ENCODE results near the gene SIRT6. TPM values are rescaled to one million over a fixed set of nuclear protein-coding genes. Genes with fewer than 3 reads are reported as not detected.

The SIRT6 gene
- total RNA-seq, 4 donors from 2014 or later: 141 to 215 (median 194) TPM

DNA sequence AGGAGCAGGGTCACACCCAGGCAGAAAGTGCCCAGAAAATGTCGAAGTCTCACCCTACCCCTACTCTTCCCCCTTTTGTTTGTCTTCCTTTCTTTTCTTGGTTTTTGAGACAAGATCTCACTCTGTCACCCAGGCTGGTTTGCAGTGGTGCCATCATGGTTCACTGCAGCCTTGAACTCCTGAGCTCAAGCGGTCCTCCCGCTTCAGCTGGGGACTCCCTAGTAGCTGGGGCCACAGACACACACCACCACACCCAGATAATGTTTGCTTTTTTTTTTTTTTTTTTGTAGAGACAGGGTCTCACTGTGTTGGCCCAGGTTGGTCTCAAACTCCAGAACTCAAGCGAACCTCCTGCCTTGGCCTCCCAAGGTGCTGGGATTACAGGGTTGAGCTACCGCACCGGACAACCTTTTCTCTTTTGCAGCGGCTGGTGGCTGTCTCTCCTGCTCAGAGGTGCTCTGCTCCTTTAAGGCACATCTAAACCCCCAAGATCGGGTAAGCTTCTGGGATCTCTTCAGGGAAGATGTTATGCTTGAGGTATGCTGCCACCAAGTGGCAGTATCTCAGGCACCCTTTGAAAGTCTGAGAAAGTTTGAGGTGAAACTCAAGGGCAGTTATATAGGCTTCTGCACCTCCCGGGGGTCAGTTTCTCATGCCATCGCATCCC lies 24.6 kb upstream of the SIRT6 start:
- intact Hi-C loops (cut with DNase I; ENCODE audit: low total_unique reads): no loop called here
- 79 to 100% methylated on average over 3 to 10 of the region's 10 CpGs for WGBS, 2 donors (ENCODE audit: low coverage in 1 of 2)
- no peak for DNase-seq
- no peak for TF ChIP-seq POLR2A (IDR thresholded peaks at IDR 0.05)
- TF ChIP-seq, protein P1, sequence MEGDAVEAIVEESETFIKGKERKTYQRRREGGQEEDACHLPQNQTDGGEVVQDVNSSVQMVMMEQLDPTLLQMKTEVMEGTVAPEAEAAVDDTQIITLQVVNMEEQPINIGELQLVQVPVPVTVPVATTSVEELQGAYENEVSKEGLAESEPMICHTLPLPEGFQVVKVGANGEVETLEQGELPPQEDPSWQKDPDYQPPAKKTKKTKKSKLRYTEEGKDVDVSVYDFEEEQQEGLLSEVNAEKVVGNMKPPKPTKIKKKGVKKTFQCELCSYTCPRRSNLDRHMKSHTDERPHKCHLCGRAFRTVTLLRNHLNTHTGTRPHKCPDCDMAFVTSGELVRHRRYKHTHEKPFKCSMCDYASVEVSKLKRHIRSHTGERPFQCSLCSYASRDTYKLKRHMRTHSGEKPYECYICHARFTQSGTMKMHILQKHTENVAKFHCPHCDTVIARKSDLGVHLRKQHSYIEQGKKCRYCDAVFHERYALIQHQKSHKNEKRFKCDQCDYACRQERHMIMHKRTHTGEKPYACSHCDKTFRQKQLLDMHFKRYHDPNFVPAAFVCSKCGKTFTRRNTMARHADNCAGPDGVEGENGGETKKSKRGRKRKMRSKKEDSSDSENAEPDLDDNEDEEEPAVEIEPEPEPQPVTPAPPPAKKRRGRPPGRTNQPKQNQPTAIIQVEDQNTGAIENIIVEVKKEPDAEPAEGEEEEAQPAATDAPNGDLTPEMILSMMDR (IDR thresholded peaks at IDR 0.05): peak in 1 of 5 experiments; percentile 25
- no peak overlapping the region for H3K4me3 ChIP-seq
- in situ Hi-C loops (cut with MboI; ENCODE audit: low pct_ligation_motif_present in 1 of 4, low pct_unique_long_range_greater_than_20kb in 1 of 4, low sequenced_read_pairs in 3 of 4): loop anchor here in 1 of 4 donors (25.0 kb wide), 1 partner anchor 370 kb away; no protein-coding TSS in a partner anchor
- peaks cover 12% of the 10 kb centered on the region for H3K27me3 ChIP-seq
- H3K36me3 ChIP-seq: no peaks in the 10 kb centered on the region
- H3K4me1 ChIP-seq: peaks cover 0 to 4% (median 1%) of the 10 kb centered on the region in 4 donors
- no peaks in the 10 kb centered on the region for H3K9me3 ChIP-seq
- no peak overlapping the region for H3K27ac ChIP-seq

DNA sequence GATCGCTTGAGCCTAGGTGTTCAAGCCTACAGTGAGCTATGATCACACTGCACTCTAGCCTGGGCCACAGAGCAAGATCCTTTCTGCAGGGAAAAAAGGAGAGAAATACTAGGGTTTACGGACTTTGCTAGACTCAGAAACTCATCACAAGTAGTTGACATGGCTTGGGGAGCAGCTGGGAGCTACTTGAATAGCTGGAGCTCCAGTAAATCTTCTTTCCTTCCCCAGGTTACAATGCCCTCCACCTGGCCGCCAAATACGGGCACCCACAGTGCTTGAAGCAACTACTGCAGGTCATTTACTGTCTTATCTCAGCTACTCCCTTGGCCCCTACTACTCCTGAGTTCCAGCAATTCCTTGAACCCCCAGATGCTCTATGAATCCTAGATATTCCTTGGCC lies 19.4 kb upstream of the SIRT6 start:
- 43 to 71% methylated on average over 3 to 4 of the region's 4 CpGs for WGBS, 2 donors (ENCODE audit: low coverage in 1 of 2)
- Histone ChIP-seq H3K4me1 (peaks cover 0 to 8% (median 5%) of the 10 kb centered on the region in 4 donors), H3K9me3 (no peaks in the 10 kb centered on the region), H3K36me3 (no peaks in the 10 kb centered on the region), H3K4me3 (no peak overlapping the region), H3K27me3 (peaks cover 37% of the 10 kb centered on the region), H3K27ac (no peak overlapping the region)
- in situ Hi-C loops (cut with MboI; ENCODE audit: low pct_ligation_motif_present in 1 of 4, low pct_unique_long_range_greater_than_20kb in 1 of 4, low sequenced_read_pairs in 3 of 4) (loop anchor here in 1 of 4 donors (25.0 kb wide), 1 partner anchor 364 kb away; no protein-coding TSS in a partner anchor), intact Hi-C loops (cut with DNase I; ENCODE audit: low total_unique reads) (no loop called here)
- DNase-seq: no peak
- TF ChIP-seq EP300 (IDR thresholded peaks at IDR 0.05; ENCODE audit: low read depth) (no peak), POLR2AphosphoS5 (IDR thresholded peaks at IDR 0.05) (no peak), POLR2A (IDR thresholded peaks at IDR 0.05) (no peak)
- TF ChIP-seq, protein P1 (IDR thresholded peaks at IDR 0.05): no peak

DNA sequence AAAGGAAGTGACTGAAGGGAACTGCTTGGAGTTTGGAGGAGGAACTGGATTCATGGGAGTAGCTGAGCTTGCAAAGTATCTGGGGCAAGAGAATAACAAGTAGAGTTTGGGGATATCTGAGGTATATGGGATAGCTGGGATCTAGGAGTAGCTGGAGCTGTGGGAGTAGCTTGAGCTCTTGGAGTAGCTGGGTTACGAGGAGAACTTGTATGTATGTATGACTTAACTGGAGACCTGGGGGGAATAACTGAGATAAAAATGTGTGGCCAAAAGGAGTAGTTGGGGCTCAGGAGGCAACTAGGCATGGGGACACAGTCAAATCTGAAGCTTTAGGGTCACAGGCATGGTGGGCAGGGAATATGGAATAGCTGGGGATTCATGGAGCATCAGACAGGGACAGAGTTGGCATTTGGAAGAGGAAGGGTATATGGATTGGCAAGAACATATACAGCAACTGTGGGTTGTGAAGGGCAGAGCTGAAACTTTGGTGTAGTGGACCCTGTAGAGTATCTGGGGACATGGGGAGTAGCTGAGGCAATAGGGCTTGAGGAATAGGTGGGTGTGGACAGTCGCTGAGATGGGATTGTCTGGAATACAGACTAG lies 18.7 kb upstream of the SIRT6 start:
- in situ Hi-C loops (cut with MboI; ENCODE audit: low pct_ligation_motif_present in 1 of 4, low pct_unique_long_range_greater_than_20kb in 1 of 4, low sequenced_read_pairs in 3 of 4): loop anchor here in 1 of 4 donors (25.0 kb wide), 1 partner anchor 364 kb away; no protein-coding TSS in a partner anchor
- WGBS, 2 donors (ENCODE audit: low coverage in 1 of 2): 57% methylated on average over 2 of the region's 2 CpGs
- Histone ChIP-seq H3K9me3 (no peaks in the 10 kb centered on the region), H3K36me3 (no peaks in the 10 kb centered on the region), H3K27me3 (peaks cover 44% of the 10 kb centered on the region), H3K4me1 (peaks cover 0 to 8% (median 5%) of the 10 kb centered on the region in 4 donors), H3K4me3 (no peak overlapping the region), H3K27ac (no peak overlapping the region)
- no peak for DNase-seq
- intact Hi-C loops (cut with DNase I; ENCODE audit: low total_unique reads): no loop called here
- TF ChIP-seq EP300 (IDR thresholded peaks at IDR 0.05; ENCODE audit: low read depth): no peak
- TF ChIP-seq, protein P1 (IDR thresholded peaks at IDR 0.05): no peak
- TF ChIP-seq POLR2AphosphoS5 (IDR thresholded peaks at IDR 0.05): no peak
- no peak for TF ChIP-seq POLR2A (IDR thresholded peaks at IDR 0.05)

DNA sequence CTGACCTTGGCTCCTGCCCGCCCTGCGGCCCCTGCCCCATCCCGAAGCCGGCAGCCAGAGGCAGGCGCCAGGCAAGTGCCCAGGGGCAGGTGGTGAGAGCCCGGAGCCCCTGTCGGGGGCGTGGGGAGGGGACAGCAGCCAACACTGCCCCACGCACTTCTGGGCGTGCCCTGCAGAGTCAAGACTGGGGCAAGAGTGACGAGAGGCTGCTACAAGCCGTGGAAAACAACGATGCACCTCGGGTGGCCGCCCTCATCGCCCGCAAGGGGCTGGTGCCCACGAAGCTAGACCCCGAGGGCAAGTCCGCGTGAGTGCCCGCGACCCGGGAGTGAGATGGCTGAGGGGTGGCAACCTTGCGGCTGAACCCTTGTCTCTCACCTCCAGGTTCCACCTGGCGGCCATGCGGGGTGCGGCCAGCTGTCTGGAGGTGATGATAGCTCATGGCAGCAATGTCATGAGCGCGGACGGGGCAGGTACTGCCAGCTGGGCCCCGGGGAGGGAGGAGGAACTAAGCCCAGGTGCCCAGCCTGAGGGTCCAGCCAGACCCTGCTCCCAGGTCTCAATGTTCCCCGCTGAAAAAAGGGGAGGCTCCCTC lies 17.4 kb upstream of the SIRT6 start:
- TF ChIP-seq, protein P1 (IDR thresholded peaks at IDR 0.05): peak; percentile 10 to 56 (median 38)
- TF ChIP-seq POLR2A (IDR thresholded peaks at IDR 0.05): no peak
- intact Hi-C loops (cut with DNase I; ENCODE audit: low total_unique reads) (no loop called here), in situ Hi-C loops (cut with MboI; ENCODE audit: low pct_ligation_motif_present in 1 of 4, low pct_unique_long_range_greater_than_20kb in 1 of 4, low sequenced_read_pairs in 3 of 4) (loop anchor here in 1 of 4 donors (25.0 kb wide), 1 partner anchor 362 kb away; no protein-coding TSS in a partner anchor)
- Histone ChIP-seq H3K27me3 (peaks cover 57% of the 10 kb centered on the region), H3K4me3 (no peak overlapping the region), H3K36me3 (no peaks in the 10 kb centered on the region), H3K27ac (no peak overlapping the region), H3K9me3 (no peaks in the 10 kb centered on the region), H3K4me1 (peaks cover 0 to 8% (median 4%) of the 10 kb centered on the region in 4 donors)
- 69% methylated on average over 27 of the region's 33 CpGs; no CpG with 5 or more reads in 1 of the 2 donors for WGBS, 2 donors (ENCODE audit: low coverage in 1 of 2)
- peak; percentile 55 for DNase-seq

Data from transverse colon (tissue), 4 donors.